ENCODE results near the gene OR5B12. TPM values are rescaled to one million over a fixed set of nuclear protein-coding genes. Genes with fewer than 3 reads are reported as not detected.

OR5B12 gene
- total and polyA plus RNA-seq, 2 of the 4 experiments (the other 2 are of a cell fraction), result not detected

GRCh38 chr11:58406774-58407173 is 35.3 kb downstream of the OR5B12 start, which contains the start of gene OR5B3:
TSS of gene OR5B3 (minus strand) at chr11:58406874. CDS start at chr11:58403409, 3,465 bp downstream.
- H4K5ac ChIP-seq (ENCODE audit: low read depth, low read length), result no peak within 1 kb of the TSS
- no peak within 1 kb of the TSS for H2BK120ac ChIP-seq (ENCODE audit: low read depth, low read length)
- H3K18ac ChIP-seq (ENCODE audit: low read depth, low read length), result no peak within 1 kb of the TSS
- H3K79me1 ChIP-seq (ENCODE audit: low read depth in 1 of 2, low read length in 2 of 2), result no peaks in the 10 kb centered on the region
- in situ Hi-C loops (cut with MboI; ENCODE audit: low sequenced_read_pairs) (no loop called here), intact Hi-C loops (cut with micrococcal nuclease) (no loop called here), dilution Hi-C loops (cut with HindIII; ENCODE audit: low sequenced_read_pairs, unreplicated experiment) (no loop called here)
- no peak for TF ChIP-seq RFX5 (IDR thresholded peaks at IDR 0.05; ENCODE audit: low read depth, low read length)
- no peak for TF ChIP-seq MXI1 (IDR thresholded peaks at IDR 0.05; ENCODE audit: borderline replicate concordance, low read depth, low read length)
- TF ChIP-seq POLR2A (IDR thresholded peaks at IDR 0.05; ENCODE audit: low read depth, low read length), result no peak
- TF ChIP-seq ELK1 (IDR thresholded peaks at IDR 0.05; ENCODE audit: borderline replicate concordance, low read depth, low read length), result no peak
- TF ChIP-seq CTCF (conservative IDR thresholded peaks at IDR 0.05; ENCODE audit: low read depth, low read length), result no peak
- no peak for TF ChIP-seq MAFK (IDR thresholded peaks at IDR 0.05; ENCODE audit: low read depth, low read length)
- no peak for TF ChIP-seq CEBPB (IDR thresholded peaks at IDR 0.05; ENCODE audit: low read depth, low read length)
- TF ChIP-seq FOS (IDR thresholded peaks at IDR 0.05; ENCODE audit: low read depth, low read length), result no peak
- no peak for TF ChIP-seq SMC3 (IDR thresholded peaks at IDR 0.05; ENCODE audit: low read depth, low read length)
- TF ChIP-seq RAD21 (IDR thresholded peaks at IDR 0.05; ENCODE audit: low read length), result no peak
- TF ChIP-seq RCOR1 (IDR thresholded peaks at IDR 0.05; ENCODE audit: insufficient replicate concordance, low read length), result no peak
- no peak within 1 kb of the TSS for H3K4ac ChIP-seq (ENCODE audit: low read depth, low read length)
- CTCF ChIA-PET, result no interaction called here
- H2BK15ac ChIP-seq (ENCODE audit: low read depth, low read length), result no peak within 1 kb of the TSS
- no peak within 1 kb of the TSS for H3K23ac ChIP-seq (ENCODE audit: low read depth, low read length)
- no peak within 1 kb of the TSS for H3K4me3 ChIP-seq (ENCODE audit: insufficient read depth, low read depth, low read length)
- H3K9me3 ChIP-seq (ENCODE audit: control insufficient read depth, insufficient read depth, low read length), result peaks cover 18% of the 10 kb centered on the region
- POLR2A ChIA-PET (ENCODE audit: unreplicated experiment), result interaction anchor here (0.6 kb wide), 1 partner anchor 45 kb away, joined by 5 read pairs; no protein-coding TSS in a partner anchor
- no peak within 1 kb of the TSS for H4K8ac ChIP-seq (ENCODE audit: low read depth in 2 of 2, low read length in 2 of 2)
- no peak within 1 kb of the TSS for H3K9ac ChIP-seq (ENCODE audit: low read depth, low read length)
- DNase-seq, result no peak
- no peak within 1 kb of the TSS for H4K91ac ChIP-seq (ENCODE audit: insufficient read depth, low read depth, low read length)
- no peak within 1 kb of the TSS for H3K14ac ChIP-seq (replicated peaks; ENCODE audit: low read depth, low read length)
- no peak within 1 kb of the TSS for H3K27ac ChIP-seq (ENCODE audit: insufficient read depth, low read length)
- H3K27me3 ChIP-seq (ENCODE audit: control insufficient read depth, insufficient read depth, low read length), result no peaks in the 10 kb centered on the region
- no peak within 1 kb of the TSS for H2AFZ ChIP-seq (replicated peaks; ENCODE audit: low read length, poor library complexity)
- no peak within 1 kb of the TSS for H2AK5ac ChIP-seq (ENCODE audit: low read depth, low read length)
- no peaks in the 10 kb centered on the region for H3K36me3 ChIP-seq (ENCODE audit: control insufficient read depth, insufficient read depth, low read length)
- no peak within 1 kb of the TSS for H2BK5ac ChIP-seq (ENCODE audit: low read depth, low read length, poor library complexity, severe bottlenecking)
- no peaks in the 10 kb centered on the region for H3K9me1 ChIP-seq (ENCODE audit: insufficient read depth, low read length)
- no peak within 1 kb of the TSS for H3K56ac ChIP-seq (ENCODE audit: extremely low read depth, insufficient read depth, low read length)
- no CpG with 5 or more reads among the region's 1 CpG for WGBS, 2 experiments (ENCODE audit: extremely low coverage in 2 of 2, insufficient read length in 1 of 2)
- H2BK20ac ChIP-seq (ENCODE audit: low read depth, low read length), result no peak within 1 kb of the TSS
- H3K4me1 ChIP-seq (ENCODE audit: control insufficient read depth, insufficient read depth, low read length), result no peaks in the 10 kb centered on the region
- no TSS peak for BruUV-seq (replicated peaks)
- H3K4me2 ChIP-seq (ENCODE audit: low read depth, low read length), result no peak within 1 kb of the TSS
- ATAC-seq (ENCODE audit: low read depth), result no peak
- H4K20me1 ChIP-seq (ENCODE audit: insufficient read depth, low read length), result no peaks in the 10 kb centered on the region
- no peak within 1 kb of the TSS for H2AK9ac ChIP-seq (replicated peaks; ENCODE audit: low read depth, low read length, poor library complexity)

All from IMR-90 (cell line).